ENCODE measurements around the gene SYCN. TPM values are rescaled to one million over a fixed set of nuclear protein-coding genes. Genes with fewer than 3 reads are reported as not detected.
A peak's percentile ranks its signal among the peaks of the same experiment; 100 is the strongest.

The SYCN gene
- total and polyA plus RNA-seq, 2 of the 13 experiments (the other 11 are each of a cell fraction or from before 2014, with no cell fraction given), result not detected

DNA sequence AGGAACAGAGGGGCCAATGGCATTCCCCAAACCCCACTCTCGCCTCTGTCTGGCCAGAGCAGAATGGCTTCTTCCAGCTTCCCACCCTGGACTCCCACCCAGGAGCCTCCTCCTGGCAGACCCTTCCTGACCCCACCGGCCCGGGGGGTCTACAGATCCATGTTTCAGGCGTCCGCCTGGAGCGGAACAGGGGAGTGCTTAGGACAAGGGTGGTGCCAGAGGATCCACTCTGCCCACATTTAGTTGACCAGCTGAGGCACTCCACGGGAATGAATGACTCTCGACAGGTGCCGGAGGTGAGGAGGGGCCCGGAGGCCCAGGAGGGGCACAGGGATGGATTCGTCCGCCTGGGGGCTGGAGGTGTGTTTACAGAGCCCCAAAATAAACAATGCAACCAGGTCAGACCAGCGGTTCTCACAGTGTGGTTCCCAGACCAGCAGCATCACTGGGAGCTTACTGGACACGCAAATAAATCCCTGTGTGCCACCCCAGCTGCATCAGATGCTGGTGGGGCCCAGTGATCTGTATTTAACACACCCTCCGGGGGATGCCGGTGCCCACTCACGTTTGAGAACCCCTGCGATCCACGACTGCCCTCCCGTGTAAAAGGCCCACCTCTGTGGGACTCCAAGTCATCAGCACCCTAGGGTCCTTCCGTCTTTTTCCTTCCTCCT is 22.4 kb downstream of the SYCN start:
- in situ Hi-C loops (cut with HindIII; ENCODE audit: extremely low pct_ligation_motif_present, low pct_unique_long_range_greater_than_20kb), result loop anchor here (5.0 kb wide), 1 partner anchor 59 kb away; no protein-coding TSS in a partner anchor
- DNase-seq (ENCODE audit: low spot score) (no peak), ATAC-seq (peak; percentile 23; the same call in 2 of the 3 replicates), FAIRE-seq (no peak)
- BruUV-seq (replicated peaks), result no TSS peak
- Histone ChIP-seq H3K27me3 (ENCODE audit: control insufficient read depth in 1 of 2, insufficient read depth in 2 of 2, low read length in 2 of 2) (no peaks in the 10 kb centered on the region; a peak in 1 of 5 replicates), H3K4me3 (replicated peaks in 1 of 3; ENCODE audit: insufficient read depth in 1 of 3, low read depth in 2 of 3, low read length in 3 of 3) (no peak overlapping the region), H3K4me2 (ENCODE audit: low read depth, low read length) (no peak overlapping the region), H4K20me1 (ENCODE audit: insufficient read depth, low read length) (no peaks in the 10 kb centered on the region), H3K4me1 (ENCODE audit: insufficient read depth, low read length) (peaks cover 13% of the 10 kb centered on the region), H3K9ac (ENCODE audit: insufficient read depth, low read depth, low read length) (no peak overlapping the region), H3K27ac (ENCODE audit: extremely low read length, insufficient read depth, low read length) (no peak overlapping the region), H3K79me2 (ENCODE audit: insufficient read depth, low read length) (no peaks in the 10 kb centered on the region), H2AFZ (ENCODE audit: low read length) (no peak overlapping the region), H3K9me3 (ENCODE audit: low read length) (no peaks in the 10 kb centered on the region), H3K36me3 (replicated peaks in 1 of 2; ENCODE audit: control insufficient read depth in 1 of 2, insufficient read depth in 2 of 2, low read length in 2 of 2) (peaks cover 3 to 12% of the 10 kb centered on the region in 2 experiments; a peak in 3 of 5 replicates)
- TF ChIP-seq AGO1 (IDR thresholded peaks at IDR 0.05; ENCODE audit: low read depth, low read length, poor library complexity, severe bottlenecking), result peak; percentile 94
- TF ChIP-seq AGO2 (optimal IDR thresholded peaks at IDR 0.05; ENCODE audit: low read depth, low read length), result peak; percentile 81
- peak; percentile 77 for TF ChIP-seq RBM22 (optimal IDR thresholded peaks at IDR 0.05; ENCODE audit: low read length)
- 0 out of 2 replicates have a peak, but pooled peaks have one; percentile 16 for TF ChIP-seq FOXA3 (CRISPR knock-in tag; IDR thresholded peaks at IDR 0.05)
- TF ChIP-seq PATZ1 (CRISPR knock-in tag; IDR thresholded peaks at IDR 0.05), result peak; percentile 86
- TF ChIP-seq FOXA1 (IDR thresholded peaks at IDR 0.05), result no peak
- TF ChIP-seq FOXA1 (CRISPR knock-in tag; IDR thresholded peaks at IDR 0.05), result 0 out of 2 replicates have a peak, but pooled peaks have one; percentile 9
- TF ChIP-seq, protein P1, sequence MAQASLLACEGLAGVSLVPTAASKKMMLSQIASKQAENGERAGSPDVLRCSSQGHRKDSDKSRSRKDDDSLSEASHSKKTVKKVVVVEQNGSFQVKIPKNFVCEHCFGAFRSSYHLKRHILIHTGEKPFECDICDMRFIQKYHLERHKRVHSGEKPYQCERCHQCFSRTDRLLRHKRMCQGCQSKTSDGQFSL (CRISPR knock-in tag; IDR thresholded peaks at IDR 0.05), result no peak
- TF ChIP-seq SALL2 (CRISPR knock-in tag; IDR thresholded peaks at IDR 0.05), result no peak
- ChIA-PET POLR2A (no interaction called here), CTCF (ENCODE audit: low intra/inter-chr PET ratio, low total read pairs) (no interaction called here)
- intact Hi-C loops (cut with micrococcal nuclease; ENCODE audit: unreplicated experiment), result loop anchor here (10.0 kb wide), 1 partner anchor 217 kb away; no protein-coding TSS in a partner anchor
- WGBS (ENCODE audit: low lambda C conversion rate), result 52% methylated on average over 18 of the region's 21 CpGs
